ENCODE results near the gene ONECUT2.

ONECUT2 gene

DNA sequence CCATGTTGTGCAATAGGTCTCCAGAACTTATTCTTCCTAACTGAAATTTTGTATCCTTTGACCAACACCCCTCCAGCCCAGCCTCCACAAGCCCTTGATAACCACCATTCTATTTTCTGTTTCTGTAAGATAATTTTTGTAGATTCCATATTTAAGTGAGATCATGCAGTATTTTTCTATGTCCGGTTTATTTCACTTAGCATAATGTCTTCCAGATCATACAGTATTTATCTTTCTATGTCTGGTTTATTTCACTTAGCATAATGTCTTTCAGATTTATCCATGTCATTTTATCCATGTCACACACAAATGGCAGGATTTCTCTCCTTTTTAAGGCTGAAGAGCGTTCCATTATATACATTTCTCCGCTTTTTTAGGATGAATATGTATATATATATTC is 24.4 kb upstream of the ONECUT2 start:
- H3K27me3 ChIP-seq (replicated peaks; ENCODE audit: insufficient read depth, low read length), result no peaks in the 10 kb centered on the region
- H3K9ac ChIP-seq (ENCODE audit: low read length), result no peak overlapping the region
- H3K4me1 ChIP-seq (ENCODE audit: low read length), result peaks cover 10% of the 10 kb centered on the region
- DNase-seq, result no peak
- H4K20me1 ChIP-seq (ENCODE audit: insufficient read depth, low read length), result no peaks in the 10 kb centered on the region
- no peaks in the 10 kb centered on the region for H3K9me2 ChIP-seq (replicated peaks; ENCODE audit: insufficient read depth, low read length)
- H3F3A ChIP-seq (ENCODE audit: insufficient read depth, low read length), result no peaks in the 10 kb centered on the region
- TF ChIP-seq EZH2phosphoT487 (IDR thresholded peaks at IDR 0.05; ENCODE audit: low read length) (no peak), CTCF (IDR thresholded peaks at IDR 0.05; ENCODE audit: low read length) (no peak), EZH2 (optimal IDR thresholded peaks at IDR 0.05; ENCODE audit: low read depth, low read length) (no peak)
- no peaks in the 10 kb centered on the region for H3K9me3 ChIP-seq (replicated peaks; ENCODE audit: insufficient read depth, low read length)
- no peaks in the 10 kb centered on the region for H3K36me3 ChIP-seq (replicated peaks; ENCODE audit: insufficient read depth, low read length)
- no peak overlapping the region for H3K27ac ChIP-seq (ENCODE audit: low read length)
- H2AFZ ChIP-seq (ENCODE audit: low read length), result no peak overlapping the region
- no peaks in the 10 kb centered on the region for H3K79me2 ChIP-seq (ENCODE audit: low read length)
- H3K4me2 ChIP-seq (ENCODE audit: low read depth, low read length), result peak overlapping the region; percentile 10; the same call in 1 of the 2 replicates
- no peak overlapping the region for H3K4me3 ChIP-seq (ENCODE audit: low read length)

DNA sequence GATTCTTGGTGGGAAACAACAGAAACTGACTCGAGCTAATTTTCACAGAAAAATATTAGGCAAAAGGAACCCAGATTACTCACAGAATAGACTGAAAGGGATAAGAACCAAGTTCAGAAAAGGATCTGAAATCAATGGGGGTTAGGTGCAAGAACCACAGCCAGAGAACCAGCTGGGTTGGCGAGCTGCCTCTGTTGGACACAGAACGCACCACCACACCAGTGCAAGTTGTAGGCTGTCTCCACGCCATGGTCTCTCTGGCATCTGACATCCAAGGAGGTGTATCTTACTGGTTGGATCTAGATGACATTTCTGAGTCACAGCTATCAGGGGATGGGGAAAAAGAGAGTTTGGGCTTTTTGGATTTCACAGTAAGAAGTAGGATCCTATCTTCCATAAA is 18.6 kb upstream of the ONECUT2 start:
- H3K4me1 ChIP-seq (ENCODE audit: low read length), result peaks cover 12% of the 10 kb centered on the region

GRCh38 chr18:57422313-57422872 is 12.8 kb upstream of the ONECUT2 start:
- peaks cover 36% of the 10 kb centered on the region for H3K4me1 ChIP-seq (ENCODE audit: low read length)
- no peak for DNase-seq
- no peak for TF ChIP-seq CTCF (IDR thresholded peaks at IDR 0.05; ENCODE audit: low read length)
- TF ChIP-seq EZH2 (optimal IDR thresholded peaks at IDR 0.05; ENCODE audit: low read depth, low read length), result no peak
- TF ChIP-seq EZH2phosphoT487 (IDR thresholded peaks at IDR 0.05; ENCODE audit: low read length), result no peak
- no peak overlapping the region for H3K9ac ChIP-seq (ENCODE audit: low read length)
- H3K9me2 ChIP-seq (replicated peaks; ENCODE audit: insufficient read depth, low read length), result no peaks in the 10 kb centered on the region
- H3K4me3 ChIP-seq (ENCODE audit: low read length), result no peak overlapping the region
- no peak overlapping the region for H3K4me2 ChIP-seq (ENCODE audit: low read depth, low read length)
- H3F3A ChIP-seq (ENCODE audit: insufficient read depth, low read length), result peaks cover 21% of the 10 kb centered on the region
- no peak overlapping the region for H2AFZ ChIP-seq (ENCODE audit: low read length)
- H3K79me2 ChIP-seq (ENCODE audit: low read length), result no peaks in the 10 kb centered on the region
- no peaks in the 10 kb centered on the region for H3K27me3 ChIP-seq (replicated peaks; ENCODE audit: insufficient read depth, low read length)
- H3K36me3 ChIP-seq (replicated peaks; ENCODE audit: insufficient read depth, low read length), result no peaks in the 10 kb centered on the region
- H3K27ac ChIP-seq (ENCODE audit: low read length), result no peak overlapping the region
- H4K20me1 ChIP-seq (ENCODE audit: insufficient read depth, low read length), result no peaks in the 10 kb centered on the region
- H3K9me3 ChIP-seq (replicated peaks; ENCODE audit: insufficient read depth, low read length), result no peaks in the 10 kb centered on the region

More for the DNA sequence above, 18.6 kb upstream of the ONECUT2 start:
- Histone ChIP-seq H3K9me3 (replicated peaks; ENCODE audit: insufficient read depth, low read length) (no peaks in the 10 kb centered on the region), H2AFZ (ENCODE audit: low read length) (no peak overlapping the region), H3K79me2 (ENCODE audit: low read length) (no peaks in the 10 kb centered on the region), H3K4me2 (ENCODE audit: low read depth, low read length) (no peak overlapping the region), H3K27me3 (replicated peaks; ENCODE audit: insufficient read depth, low read length) (no peaks in the 10 kb centered on the region), H3K27ac (ENCODE audit: low read length) (no peak overlapping the region), H3K9ac (ENCODE audit: low read length) (no peak overlapping the region), H3K9me2 (replicated peaks; ENCODE audit: insufficient read depth, low read length) (no peaks in the 10 kb centered on the region), H4K20me1 (ENCODE audit: insufficient read depth, low read length) (no peaks in the 10 kb centered on the region), H3F3A (ENCODE audit: insufficient read depth, low read length) (0 out of 2 replicates have a peak, but pooled peaks cover 5% of the 10 kb centered on the region), H3K4me3 (ENCODE audit: low read length) (no peak overlapping the region), H3K36me3 (replicated peaks; ENCODE audit: insufficient read depth, low read length) (no peaks in the 10 kb centered on the region)
- TF ChIP-seq EZH2phosphoT487 (IDR thresholded peaks at IDR 0.05; ENCODE audit: low read length), result no peak
- TF ChIP-seq CTCF (IDR thresholded peaks at IDR 0.05; ENCODE audit: low read length), result no peak
- TF ChIP-seq EZH2 (optimal IDR thresholded peaks at IDR 0.05; ENCODE audit: low read depth, low read length), result no peak
- DNase-seq, result no peak

Data from MM.1S (cell line).